Astrocyte (in vitro differentiated cells and primary cell): ENCODE data around the gene UBR1. TPM values are rescaled to one million over a fixed set of nuclear protein-coding genes. Genes with fewer than 3 reads are reported as not detected.

ENCODE experiments used
- DNase-seq: peaks from one replicate; pipeline ENCODE4 v3.0.0-alpha.2; 2010; ENCODE audit warnings: low read depth
- FAIRE-seq: peaks from 2 replicates; lab custom pipeline; 2011; peaks lifted over from hg19 to GRCh38; lab: Jason Lieb, UNC
- H2AFZ ChIP-seq: 2 replicates; pipeline ENCODE4 v1.6.0; 2012; ENCODE audit warnings: low read depth, low read length, inconsistent platforms
- H3K27ac ChIP-seq: 2 replicates; pipeline ENCODE4 v1.5.1; 2011; ENCODE audit warnings: low read depth, low read length, inconsistent platforms
- H3K27me3 ChIP-seq: 2 replicates; pipeline ENCODE4 v1.6.0; 2011; ENCODE audit warnings: low read length, inconsistent platforms; ENCODE audit not compliant: insufficient read depth
- H3K36me3 ChIP-seq: 2 replicates; pipeline ENCODE4 v1.5.1; 2011; ENCODE audit warnings: low read length, inconsistent platforms; ENCODE audit not compliant: insufficient read depth
- H3K4me1 ChIP-seq: 2 replicates; pipeline ENCODE4 v1.5.1; 2011; ENCODE audit warnings: low read length, inconsistent platforms; ENCODE audit not compliant: insufficient read depth
- H3K4me2 ChIP-seq: 2 replicates; pipeline ENCODE4 v1.6.0; 2012; ENCODE audit warnings: low read length, inconsistent platforms
- H3K4me3 ChIP-seq: 2 replicates; pipeline ENCODE4 v1.5.1; 2011; ENCODE audit warnings: low read depth, mild to moderate bottlenecking, low read length, inconsistent platforms; ENCODE audit not compliant: insufficient read depth
- H3K79me2 ChIP-seq: 2 replicates; pipeline ENCODE4 v1.6.0; 2012; ENCODE audit warnings: mild to moderate bottlenecking, low read length, inconsistent platforms; ENCODE audit not compliant: insufficient read depth
- H3K9ac ChIP-seq: 2 replicates; pipeline ENCODE4 v1.6.0; 2012; ENCODE audit warnings: mild to moderate bottlenecking, low read length, inconsistent platforms
- H3K9me3 ChIP-seq: 2 replicates; pipeline ENCODE4 v1.5.1; 2012; ENCODE audit warnings: low read depth, mild to moderate bottlenecking, low read length, inconsistent platforms; ENCODE audit not compliant: insufficient read depth
- H4K20me1 ChIP-seq: 2 replicates; pipeline ENCODE4 v1.6.0; 2012; ENCODE audit warnings: low read length, inconsistent platforms; ENCODE audit not compliant: insufficient read depth
- H3K27ac Mint-ChIP-seq: one replicate; pipeline ENCODE4 v1.8.0; 2021; ENCODE audit warnings: mild to moderate bottlenecking, mixed read lengths; ENCODE audit not compliant: unreplicated experiment
- H3K27me3 Mint-ChIP-seq: one replicate; pipeline ENCODE4 v1.8.0; 2021; ENCODE audit warnings: low read depth, mixed read lengths; ENCODE audit not compliant: unreplicated experiment
- H3K36me3 Mint-ChIP-seq: one replicate; pipeline ENCODE4 v1.8.0; 2021; ENCODE audit warnings: low read depth, mixed read lengths; ENCODE audit not compliant: unreplicated experiment
- H3K4me1 Mint-ChIP-seq: one replicate; pipeline ENCODE4 v1.8.0; 2021; ENCODE audit warnings: low read depth, mixed read lengths; ENCODE audit not compliant: unreplicated experiment
- H3K4me3 Mint-ChIP-seq: one replicate; pipeline ENCODE4 v1.8.0; 2021; ENCODE audit warnings: mild to moderate bottlenecking, moderate library complexity, mixed read lengths; ENCODE audit not compliant: unreplicated experiment
- H3K9me3 Mint-ChIP-seq: one replicate; pipeline ENCODE4 v1.8.0; 2021; ENCODE audit warnings: mild to moderate bottlenecking, mixed read lengths; ENCODE audit not compliant: unreplicated experiment
- EZH2 ChIP-seq: IDR thresholded peaks from 2 replicates; pipeline ENCODE4 v1.6.1; 2012; ENCODE audit warnings: mild to moderate bottlenecking, low read length, inconsistent platforms; ENCODE audit not compliant: insufficient read depth
- total RNA-seq: library from RNA; stranded (reverse); gene quantifications from 2 replicates; pipeline ENCODE4 v1.2.1, GENCODE V29; 2021
- TF ChIP-seq, protein P1 (sequence below): IDR thresholded peaks from 2 replicates; pipeline ENCODE4 v1.5.1; 2011; ENCODE audit warnings: low read depth, mild to moderate bottlenecking, inconsistent platforms, low read length, moderate library complexity; ENCODE audit not compliant: insufficient read depth

Gene UBR1
- total RNA-seq, 1 donor from 2014 or later = 25.7 TPM

DNA sequence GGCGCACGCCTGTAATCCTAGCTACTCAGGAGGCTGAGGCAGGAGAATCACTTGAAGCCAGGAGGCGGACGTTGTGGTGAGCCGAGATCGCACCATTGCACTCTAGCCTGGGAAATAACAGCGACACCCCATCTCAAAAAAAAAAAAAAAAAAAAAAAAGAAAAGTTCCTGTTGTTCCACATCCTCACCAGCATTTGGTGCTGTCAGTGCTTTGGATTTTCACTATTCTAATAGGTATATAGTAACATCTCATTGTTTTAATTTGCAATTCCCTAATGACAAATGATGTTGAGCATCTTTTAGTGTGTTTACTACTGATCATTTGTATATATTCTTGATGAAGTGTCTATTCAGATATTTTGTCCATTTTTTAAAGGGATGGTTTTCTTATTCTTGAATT lies 24.6 kb downstream of the UBR1 start:
- no peak overlapping the region for H2AFZ ChIP-seq
- peaks cover 23% of the 10 kb centered on the region for H3K79me2 ChIP-seq
- no peak overlapping the region for H3K27ac Mint-ChIP-seq
- no peaks in the 10 kb centered on the region for H4K20me1 ChIP-seq
- H3K4me3 Mint-ChIP-seq = no peak overlapping the region
- no peak overlapping the region for H3K9ac ChIP-seq
- FAIRE-seq (no peak), DNase-seq (no peak)
- no peak overlapping the region for H3K4me3 ChIP-seq
- H3K4me1 ChIP-seq = peaks cover 5% of the 10 kb centered on the region
- H3K4me2 ChIP-seq = no peak overlapping the region
- H3K36me3 ChIP-seq = peaks cover 8% of the 10 kb centered on the region
- no peaks in the 10 kb centered on the region for H3K27me3 ChIP-seq
- no peak overlapping the region for H3K27ac ChIP-seq
- no peaks in the 10 kb centered on the region for H3K27me3 Mint-ChIP-seq
- peaks cover 11% of the 10 kb centered on the region for H3K36me3 Mint-ChIP-seq
- H3K4me1 Mint-ChIP-seq = peaks cover 2% of the 10 kb centered on the region
- peaks cover 2% of the 10 kb centered on the region for H3K9me3 Mint-ChIP-seq
- TF ChIP-seq, protein P1, sequence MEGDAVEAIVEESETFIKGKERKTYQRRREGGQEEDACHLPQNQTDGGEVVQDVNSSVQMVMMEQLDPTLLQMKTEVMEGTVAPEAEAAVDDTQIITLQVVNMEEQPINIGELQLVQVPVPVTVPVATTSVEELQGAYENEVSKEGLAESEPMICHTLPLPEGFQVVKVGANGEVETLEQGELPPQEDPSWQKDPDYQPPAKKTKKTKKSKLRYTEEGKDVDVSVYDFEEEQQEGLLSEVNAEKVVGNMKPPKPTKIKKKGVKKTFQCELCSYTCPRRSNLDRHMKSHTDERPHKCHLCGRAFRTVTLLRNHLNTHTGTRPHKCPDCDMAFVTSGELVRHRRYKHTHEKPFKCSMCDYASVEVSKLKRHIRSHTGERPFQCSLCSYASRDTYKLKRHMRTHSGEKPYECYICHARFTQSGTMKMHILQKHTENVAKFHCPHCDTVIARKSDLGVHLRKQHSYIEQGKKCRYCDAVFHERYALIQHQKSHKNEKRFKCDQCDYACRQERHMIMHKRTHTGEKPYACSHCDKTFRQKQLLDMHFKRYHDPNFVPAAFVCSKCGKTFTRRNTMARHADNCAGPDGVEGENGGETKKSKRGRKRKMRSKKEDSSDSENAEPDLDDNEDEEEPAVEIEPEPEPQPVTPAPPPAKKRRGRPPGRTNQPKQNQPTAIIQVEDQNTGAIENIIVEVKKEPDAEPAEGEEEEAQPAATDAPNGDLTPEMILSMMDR = no peak
- no peak for TF ChIP-seq EZH2
- no peaks in the 10 kb centered on the region for H3K9me3 ChIP-seq

DNA sequence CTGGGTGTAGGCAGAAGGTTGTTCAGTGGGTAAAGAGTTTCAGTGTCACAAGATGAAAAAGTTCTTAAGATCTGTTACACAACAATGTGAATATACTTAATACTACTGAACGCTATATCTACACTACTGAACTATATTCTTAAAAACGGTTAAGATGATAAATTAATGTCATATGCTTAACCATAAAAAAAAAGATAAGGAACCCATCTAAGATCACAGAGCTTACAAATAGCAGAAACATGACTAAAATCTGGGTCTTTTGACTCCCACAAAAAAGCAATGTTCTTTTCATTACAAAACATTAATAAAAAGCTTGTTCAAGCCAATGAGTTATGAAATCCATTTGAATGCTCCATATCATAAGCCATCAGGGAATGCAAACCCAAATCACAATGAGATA lies 34.4 kb downstream of the UBR1 start:
- no peaks in the 10 kb centered on the region for H3K9me3 ChIP-seq

DNA sequence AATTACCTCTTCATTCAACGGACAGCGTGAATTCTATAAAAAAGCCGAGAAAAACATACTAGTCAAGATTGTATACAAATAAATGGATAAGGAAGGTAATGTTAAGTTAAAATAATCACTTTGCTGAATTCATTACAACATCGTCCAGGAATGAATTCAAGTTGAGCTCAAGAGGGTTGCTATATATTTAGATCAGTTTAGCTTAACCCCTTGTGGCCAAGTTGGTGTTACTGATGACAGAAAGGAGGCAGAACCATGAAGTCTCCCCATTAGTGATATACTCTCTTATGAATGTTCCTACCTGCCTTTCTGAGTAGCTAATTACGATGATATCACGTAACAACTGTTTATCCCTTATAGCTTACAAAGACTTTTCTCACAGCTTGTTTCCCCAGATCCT lies 34.9 kb downstream of the UBR1 start:
- H3K36me3 ChIP-seq = peaks cover 32% of the 10 kb centered on the region
- H3K4me1 ChIP-seq = no peaks in the 10 kb centered on the region
- Mint-ChIP-seq H3K4me1 (peaks cover 4% of the 10 kb centered on the region), H3K9me3 (no peaks in the 10 kb centered on the region), H3K4me3 (no peak overlapping the region), H3K27me3 (no peaks in the 10 kb centered on the region), H3K36me3 (peaks cover 18% of the 10 kb centered on the region), H3K27ac (no peak overlapping the region)
- H2AFZ ChIP-seq = no peak overlapping the region
- no peak for FAIRE-seq
- DNase-seq = no peak
- no peaks in the 10 kb centered on the region for H4K20me1 ChIP-seq
- H3K79me2 ChIP-seq = no peaks in the 10 kb centered on the region
- H3K27me3 ChIP-seq = no peaks in the 10 kb centered on the region
- H3K9me3 ChIP-seq = no peaks in the 10 kb centered on the region
- H3K27ac ChIP-seq = no peak overlapping the region
- no peak overlapping the region for H3K4me2 ChIP-seq
- no peak overlapping the region for H3K4me3 ChIP-seq
- no peak overlapping the region for H3K9ac ChIP-seq
- TF ChIP-seq, protein P1 = no peak
- no peak for TF ChIP-seq EZH2

More for the DNA sequence above, 34.4 kb downstream of the UBR1 start:
- Mint-ChIP-seq H3K27ac (no peak overlapping the region), H3K4me3 (no peak overlapping the region), H3K9me3 (no peaks in the 10 kb centered on the region), H3K27me3 (no peaks in the 10 kb centered on the region), H3K4me1 (peaks cover 4% of the 10 kb centered on the region), H3K36me3 (peaks cover 18% of the 10 kb centered on the region)
- Histone ChIP-seq H3K4me3 (no peak overlapping the region), H3K4me2 (no peak overlapping the region), H3K27me3 (no peaks in the 10 kb centered on the region), H3K4me1 (no peaks in the 10 kb centered on the region), H3K9ac (no peak overlapping the region), H3K79me2 (no peaks in the 10 kb centered on the region), H4K20me1 (no peaks in the 10 kb centered on the region), H3K36me3 (peaks cover 32% of the 10 kb centered on the region), H2AFZ (no peak overlapping the region), H3K27ac (no peak overlapping the region)
- FAIRE-seq (no peak), DNase-seq (no peak)
- TF ChIP-seq EZH2 = no peak
- TF ChIP-seq, protein P1 = no peak
